Activated T-helper 1 cell treated with anti-CD3 and anti-CD28 coated beads, Interleukin-2, amount 50 U/mL, for 16 hours (primary cell): ENCODE measurements around the gene EML4.

ENCODE experiments used
- DNase-seq, 2 donors: peaks; one replicate each; pipeline ENCODE4 v3.0.0-alpha.2; 2020; ENCODE audit warnings: low read depth in 1 of 2, low spot score in 1 of 2

Gene EML4

DNA sequence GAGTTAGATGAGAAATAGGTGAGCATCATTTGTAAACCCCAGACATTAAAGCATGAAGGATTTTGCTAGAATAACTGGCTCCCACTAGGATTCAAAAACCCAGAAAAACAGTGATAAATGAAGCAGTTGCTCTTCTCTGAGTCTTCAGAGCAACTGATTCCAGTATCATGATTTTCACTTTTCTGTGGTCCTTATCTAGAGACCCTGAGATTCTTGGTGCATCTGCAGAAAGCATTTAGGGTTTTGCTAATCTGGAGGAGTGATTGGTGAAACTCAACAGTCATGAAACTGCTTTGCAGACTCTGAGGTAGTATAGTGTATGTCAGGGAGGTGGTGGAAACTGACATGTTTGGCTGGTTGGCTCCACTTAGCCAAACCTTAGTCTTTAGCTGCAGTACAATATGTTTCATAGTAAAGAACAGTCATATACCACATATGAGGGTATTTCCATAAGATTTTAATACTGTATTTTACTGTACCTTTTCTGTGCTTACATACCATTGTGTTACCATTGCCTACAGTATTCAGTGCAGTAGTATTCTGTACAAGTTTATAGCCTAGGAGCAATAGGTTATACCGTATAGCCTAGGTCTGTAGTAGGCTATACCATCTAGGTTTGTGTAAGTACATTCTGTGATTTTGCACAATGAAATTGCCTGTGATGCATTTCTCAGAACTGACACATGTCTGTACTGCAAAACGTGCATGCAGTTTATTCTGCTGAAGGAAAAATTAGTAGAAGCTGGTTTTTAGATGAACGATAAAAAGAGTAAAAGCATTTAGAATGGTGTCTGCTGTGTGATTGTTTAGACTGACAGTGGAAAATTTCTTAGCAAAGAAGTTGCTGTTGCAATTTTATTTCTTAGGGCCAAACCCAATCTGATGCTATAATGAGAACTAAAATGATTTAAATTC is 23.8 kb downstream of the EML4 start:
- no peak for DNase-seq

DNA sequence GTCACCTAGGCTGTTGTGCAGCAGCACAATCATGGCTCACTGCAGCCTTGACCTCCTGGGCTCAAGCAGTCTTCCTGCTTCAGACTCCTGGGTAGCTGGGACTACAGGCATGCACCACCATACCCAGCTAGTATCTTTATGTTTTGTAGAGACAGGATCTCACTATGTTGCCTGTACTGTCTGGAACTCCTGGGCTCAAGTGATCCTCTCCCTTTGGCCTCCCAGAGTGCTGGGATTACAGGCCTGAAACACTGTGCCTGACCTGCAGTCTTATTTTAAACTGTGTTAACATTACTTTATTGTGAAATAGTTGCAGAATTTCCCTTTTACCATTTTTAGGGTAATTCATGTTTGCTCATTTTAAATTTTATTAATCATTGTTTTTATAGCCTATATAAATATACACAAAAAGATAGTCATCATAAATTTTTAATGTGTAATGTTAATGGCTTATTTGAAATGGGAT is 24.6 kb downstream of the EML4 start:
- DNase-seq, result no peak

DNA sequence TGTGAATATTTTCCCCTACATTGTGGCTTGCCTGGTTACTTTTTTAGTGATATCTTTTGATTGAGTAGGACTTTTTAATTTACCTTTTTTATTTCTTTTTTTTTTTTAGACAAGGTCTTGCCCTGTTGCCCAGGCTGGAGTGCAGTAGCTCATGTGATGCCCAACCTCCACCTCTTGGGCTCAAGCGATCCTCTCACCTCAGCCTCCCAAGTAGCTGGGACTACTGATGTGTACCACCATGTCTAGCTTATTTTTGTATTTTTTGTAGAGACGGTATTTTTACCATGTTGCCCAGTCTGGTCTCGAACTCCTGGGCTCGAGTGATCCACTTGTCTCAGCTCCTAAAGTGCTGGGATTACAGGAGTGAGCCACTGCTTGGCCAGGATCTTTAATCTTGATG is 25.3 kb downstream of the EML4 start:
- no peak for DNase-seq

DNA sequence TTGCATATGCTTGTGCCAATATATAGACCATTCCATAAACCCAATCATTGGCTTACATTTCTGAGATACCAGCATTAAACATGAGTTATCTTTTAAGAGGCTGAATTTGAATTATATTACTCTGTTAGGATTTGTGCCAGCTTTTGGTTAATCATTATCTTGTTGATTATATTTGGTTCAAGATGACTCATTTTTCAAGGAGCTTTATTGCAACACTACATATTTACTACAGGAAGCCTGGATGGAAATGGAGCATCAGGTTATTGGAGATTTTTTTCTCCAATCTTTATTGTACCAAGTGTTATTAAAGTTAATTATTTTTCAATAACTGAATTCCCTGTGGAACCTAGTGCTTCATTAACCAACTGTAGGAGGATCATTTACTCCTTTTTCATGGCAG is 26.4 kb downstream of the EML4 start:
- DNase-seq, result no peak

DNA sequence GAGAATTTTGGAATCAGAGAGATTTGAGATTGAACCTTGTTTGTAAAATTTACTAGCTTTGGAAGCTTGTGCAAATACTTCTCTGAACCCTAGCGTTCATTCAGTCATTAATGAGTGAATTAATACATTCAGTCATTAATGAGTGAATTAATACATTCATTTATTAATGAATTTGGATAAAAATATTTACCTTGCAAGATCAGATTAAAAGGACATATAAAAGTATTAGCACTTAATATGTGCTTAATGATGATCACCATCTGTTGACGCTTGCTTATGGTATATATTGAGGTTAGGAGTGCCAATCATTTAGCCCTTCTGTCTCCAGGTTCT is 26.9 kb downstream of the EML4 start:
- no peak for DNase-seq

DNA sequence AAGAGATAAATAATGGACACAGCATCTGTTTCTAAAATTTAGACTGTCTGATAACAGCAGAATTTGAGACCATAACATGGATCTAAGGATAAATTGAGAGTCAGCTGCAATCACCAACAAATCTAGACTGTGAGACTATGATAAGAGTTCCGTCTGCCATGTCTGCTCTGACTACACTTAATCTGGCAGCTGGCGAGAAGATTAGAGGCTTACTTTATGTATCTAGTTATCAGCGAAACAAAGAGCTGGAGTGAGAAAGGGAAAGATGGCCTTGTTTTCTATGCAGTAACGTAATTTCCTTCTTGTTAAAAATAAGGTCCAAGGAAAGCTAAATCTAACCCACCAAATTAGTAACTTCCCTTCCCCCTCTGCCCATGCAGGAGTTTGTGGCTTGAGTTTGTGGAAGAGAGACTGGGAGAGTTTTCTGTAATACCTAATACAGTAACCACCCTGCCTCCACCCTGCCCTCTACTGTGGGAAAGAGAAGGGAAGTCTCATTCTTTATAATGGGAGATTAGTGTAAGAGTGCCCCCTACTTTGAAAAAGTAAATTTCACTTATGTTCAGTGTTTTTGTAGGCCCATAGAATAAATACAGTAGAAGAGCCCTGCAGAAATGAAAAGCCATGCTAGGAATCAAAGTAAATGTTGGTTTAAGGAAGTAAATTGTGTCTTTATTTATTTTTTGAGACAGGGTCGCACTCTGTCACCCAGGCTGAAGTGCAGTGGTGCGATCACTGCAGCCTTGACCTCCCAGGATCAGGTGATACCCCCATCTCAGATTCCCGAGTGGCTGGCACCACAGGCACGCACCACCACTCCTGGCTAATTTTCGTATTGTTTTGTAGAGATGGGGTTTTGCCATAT is 27.5 kb downstream of the EML4 start:
- no peak for DNase-seq

DNA sequence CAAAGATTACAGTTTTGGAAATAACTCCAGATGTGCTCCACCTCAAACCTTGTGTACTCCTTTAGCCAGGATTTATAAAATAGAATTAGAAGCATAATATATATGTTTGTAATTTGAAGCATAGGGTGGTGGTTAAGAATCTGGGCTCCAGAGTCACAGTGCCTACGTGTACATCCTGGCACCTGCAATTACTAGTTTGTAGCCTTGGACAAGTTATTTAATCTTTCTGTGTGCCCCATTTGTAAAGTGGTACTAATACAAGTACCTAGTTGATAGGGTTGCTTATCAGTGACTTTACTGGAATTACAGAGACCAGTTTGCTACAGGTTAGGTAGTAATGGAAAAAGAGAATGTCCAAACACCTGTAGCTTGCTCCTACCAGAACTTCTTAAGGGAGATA is 28.6 kb downstream of the EML4 start:
- DNase-seq, result no peak

DNA sequence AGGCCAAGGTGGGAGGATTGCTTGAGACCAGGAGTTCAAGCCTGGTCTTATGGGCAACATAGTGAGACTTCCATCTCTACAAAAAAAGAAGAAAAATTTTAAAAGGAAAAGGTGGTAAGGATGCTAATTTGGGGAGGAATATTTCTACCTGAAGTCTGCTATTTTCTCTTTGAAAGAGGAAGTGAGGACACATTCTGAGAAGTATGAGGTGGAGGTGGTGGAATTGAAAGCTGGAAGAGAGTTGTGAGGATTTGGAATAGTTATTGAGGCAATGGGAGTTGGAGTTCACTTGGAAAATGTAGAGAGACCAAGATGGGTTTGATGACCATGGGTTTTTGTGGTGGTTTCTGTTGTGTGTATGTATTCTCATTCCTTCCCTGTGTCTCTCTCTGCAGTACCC is 29.3 kb downstream of the EML4 start:
- no peak for DNase-seq

DNA sequence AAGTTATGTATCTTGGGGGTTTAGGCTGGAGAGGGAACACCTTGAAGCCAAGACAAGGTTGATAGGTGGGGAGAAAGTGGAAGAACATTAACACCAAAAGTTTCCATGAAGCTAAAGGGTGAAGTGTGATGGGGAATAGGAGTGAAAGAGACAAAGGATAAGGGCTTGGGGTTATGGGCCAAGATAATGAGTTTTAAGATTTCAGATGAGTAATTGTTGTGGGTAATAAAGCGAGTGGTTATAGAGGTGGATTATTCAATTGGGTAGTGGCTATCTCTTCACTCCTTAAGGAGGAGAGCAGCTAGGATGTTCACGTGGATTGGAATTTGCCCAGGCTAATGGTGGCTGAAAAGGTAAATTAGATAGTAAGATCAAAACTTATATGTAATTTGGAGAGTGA is 29.8 kb downstream of the EML4 start:
- no peak for DNase-seq

DNA sequence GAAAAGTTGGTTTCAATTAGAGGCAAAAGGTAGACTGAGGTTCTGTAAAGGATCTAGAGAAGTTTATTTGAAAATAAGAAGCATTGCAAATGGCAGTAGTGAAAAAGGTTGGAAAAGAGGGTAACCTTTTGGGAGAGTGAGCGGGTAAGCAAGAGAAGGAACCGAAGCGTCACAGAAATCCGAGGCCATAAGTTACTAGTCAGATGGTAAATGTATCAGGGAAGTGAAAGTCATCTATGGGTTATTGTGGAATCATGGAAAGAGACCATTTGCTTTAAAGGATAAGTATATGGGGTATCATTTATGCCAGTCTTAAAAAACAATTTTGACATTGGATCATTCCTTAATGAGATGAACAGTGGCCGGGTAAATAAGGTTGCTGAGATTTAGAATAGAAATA is 30.5 kb downstream of the EML4 start:
- DNase-seq, result no peak

DNA sequence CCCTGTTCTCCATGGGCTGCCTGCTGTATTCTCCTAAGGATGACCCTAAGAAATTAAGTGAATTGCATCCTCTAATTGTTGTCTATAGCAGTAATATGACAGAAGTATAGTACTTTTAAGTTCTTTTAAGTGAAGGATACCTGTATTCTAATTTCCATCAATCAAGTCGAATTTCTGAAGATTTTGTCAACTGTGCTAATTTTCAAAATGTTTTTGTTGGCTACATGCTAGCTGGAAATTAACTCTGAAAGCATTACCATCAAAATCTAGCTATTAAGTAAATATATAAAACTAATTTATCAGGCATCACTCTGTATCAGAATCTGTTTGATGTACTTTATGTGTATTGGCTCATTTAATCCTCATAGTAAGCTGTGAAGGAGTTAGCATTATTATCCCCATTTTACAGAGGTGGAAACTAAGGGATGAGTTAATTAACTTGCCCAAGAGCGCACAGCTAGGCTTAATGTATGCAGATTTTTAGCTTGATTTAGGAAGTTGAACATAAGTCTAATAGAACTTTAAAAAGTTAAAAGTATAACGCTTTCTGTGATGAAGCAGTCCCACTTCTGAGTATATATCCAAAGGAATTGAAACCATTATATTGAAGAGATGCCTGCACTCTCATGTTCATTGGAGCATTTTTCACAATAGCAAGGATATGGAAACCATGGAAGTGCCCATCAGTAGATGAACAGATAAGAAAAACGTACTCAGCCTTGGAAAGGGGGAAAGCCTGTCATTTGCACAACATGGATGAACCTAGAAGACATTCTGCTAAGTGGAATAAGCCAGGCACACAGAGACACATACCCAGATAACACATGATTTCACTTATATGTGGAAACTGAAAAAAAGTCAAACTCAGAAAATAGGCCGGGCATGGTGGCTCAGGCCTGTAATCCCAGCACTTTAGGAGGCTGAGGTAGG is 32.0 kb downstream of the EML4 start:
- no peak for DNase-seq

DNA sequence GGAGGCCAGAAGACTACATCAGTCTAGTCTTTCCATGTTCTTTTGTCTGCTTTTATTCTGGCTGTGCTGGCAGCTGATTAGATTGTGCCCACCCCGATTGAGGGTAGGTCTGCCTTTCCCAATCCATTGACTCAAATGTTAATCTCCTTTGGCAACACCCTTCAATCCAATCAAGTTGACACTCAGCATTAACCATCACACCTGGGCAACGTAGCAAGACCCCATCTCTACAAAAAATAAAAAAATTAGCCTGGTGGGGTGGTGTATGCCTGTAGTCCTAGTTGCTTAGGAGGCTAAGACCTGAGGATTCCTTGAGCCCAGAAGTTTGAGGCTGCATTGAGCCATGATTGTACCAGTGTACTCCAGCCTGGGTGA is 33.5 kb downstream of the EML4 start:
- no peak for DNase-seq

DNA sequence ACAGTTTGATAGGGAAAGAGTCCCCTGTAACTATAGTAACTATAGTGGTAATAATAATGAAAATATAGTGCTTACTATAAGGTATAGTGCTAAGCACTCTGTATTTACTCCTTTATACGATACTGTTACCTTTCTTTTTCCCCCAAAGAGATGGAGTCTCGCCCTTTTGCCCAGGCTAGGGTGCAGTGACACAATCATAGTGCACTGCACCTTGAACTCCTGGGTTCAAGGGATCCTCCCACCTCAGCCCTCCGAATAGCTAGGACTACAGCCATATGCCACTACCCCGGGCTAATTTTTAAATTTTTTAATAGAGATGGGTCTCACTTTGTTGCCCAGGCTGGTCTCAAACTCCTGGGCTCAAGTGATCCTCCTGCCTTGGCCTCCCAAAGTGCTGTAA is 34.6 kb downstream of the EML4 start:
- no peak for DNase-seq

DNA sequence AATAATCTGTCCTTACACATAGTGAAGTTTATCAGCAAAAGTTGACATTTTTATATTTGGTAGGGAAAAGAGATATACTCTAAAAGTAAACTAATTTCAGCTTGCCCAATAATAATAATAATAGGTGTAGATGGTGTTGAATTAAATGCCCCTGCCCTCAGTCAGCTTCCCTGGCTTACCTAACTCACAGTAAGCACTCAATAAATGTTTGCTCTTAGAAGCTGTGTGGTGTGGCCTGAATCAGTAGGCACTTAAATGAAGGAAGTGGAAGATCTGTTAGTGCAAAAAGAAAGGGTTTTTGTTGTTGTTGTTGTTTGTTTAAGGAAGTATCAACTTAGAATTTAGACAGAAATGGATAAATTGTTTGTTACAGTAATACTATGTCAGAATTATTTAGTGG is 36.2 kb downstream of the EML4 start:
- no peak for DNase-seq

DNA sequence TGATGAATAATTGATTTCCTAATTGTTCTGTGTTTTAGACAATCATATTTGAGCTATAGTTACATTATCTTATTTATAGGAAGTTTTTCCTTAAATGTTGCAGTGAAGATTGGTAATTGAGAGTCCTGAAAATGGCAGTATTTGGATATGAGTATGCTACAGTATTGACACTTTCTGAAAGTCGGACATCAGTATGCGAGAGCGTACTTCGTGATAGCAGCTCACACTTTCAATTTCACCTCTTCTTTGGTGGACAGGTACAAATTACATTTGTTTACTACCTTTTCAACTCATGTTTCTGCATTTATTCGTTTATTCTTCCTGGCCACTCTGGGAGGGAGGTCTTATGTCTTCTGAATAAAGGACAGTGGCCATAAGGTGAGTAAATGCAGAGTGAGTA is 38.7 kb downstream of the EML4 start:
- no peak for DNase-seq

DNA sequence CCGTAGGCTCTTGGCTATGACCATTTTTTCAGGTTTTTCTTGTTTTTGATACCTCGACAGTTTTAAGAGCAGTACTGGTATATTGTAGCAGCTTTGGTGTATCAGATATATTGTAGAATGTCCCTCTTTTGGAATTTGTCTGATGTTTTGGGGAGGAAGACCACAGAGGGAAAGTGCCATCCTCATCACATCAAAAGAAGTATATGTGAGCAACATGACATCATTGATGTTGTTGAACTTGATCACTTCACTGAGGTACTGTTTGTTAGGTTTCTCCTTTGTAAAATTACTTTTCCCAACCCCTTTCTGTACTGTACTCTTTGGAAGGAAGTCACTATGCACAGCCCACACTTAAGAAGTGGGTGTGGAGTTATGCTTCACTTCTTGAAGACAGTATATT is 41.0 kb downstream of the EML4 start:
- no peak for DNase-seq

DNA sequence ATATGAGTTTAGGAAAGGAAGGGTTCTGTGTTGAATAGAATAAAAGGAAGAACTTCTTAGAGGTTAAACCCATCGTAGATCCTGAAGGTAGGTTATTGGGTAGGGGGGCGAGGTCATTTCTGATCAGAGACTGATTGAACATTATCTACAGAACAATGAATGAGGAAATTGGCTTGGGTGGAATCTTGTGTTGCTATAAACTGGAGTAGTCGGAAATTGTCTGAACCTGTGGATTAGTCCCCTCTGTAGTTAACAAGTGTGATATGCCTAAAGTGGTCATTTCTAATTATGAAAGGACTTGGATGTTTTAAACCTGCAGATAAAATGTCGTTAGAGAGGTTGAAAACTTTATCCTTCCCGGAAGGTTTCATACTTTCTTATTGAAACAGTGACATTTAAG is 42.1 kb downstream of the EML4 start:
- DNase-seq, result no peak

DNA sequence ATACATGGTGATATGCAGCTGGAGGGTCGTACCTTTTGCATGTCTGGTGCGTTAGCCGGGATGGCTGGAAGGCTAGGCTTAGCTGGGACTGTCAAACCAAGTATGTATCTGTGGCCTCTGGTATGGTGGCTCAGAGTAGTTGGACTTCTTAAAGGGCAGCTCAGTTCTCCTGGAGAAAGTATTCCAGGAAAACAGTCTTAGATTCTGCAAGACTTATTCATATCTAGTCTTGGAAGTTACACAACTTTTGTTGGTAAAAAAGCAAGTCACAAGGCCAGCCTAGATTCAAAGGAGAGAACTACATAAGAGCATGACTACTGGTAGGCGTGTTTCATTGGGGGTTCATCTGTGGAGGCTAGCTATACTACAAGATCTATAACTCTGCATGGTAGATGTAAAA is 45.5 kb downstream of the EML4 start:
- no peak for DNase-seq

DNA sequence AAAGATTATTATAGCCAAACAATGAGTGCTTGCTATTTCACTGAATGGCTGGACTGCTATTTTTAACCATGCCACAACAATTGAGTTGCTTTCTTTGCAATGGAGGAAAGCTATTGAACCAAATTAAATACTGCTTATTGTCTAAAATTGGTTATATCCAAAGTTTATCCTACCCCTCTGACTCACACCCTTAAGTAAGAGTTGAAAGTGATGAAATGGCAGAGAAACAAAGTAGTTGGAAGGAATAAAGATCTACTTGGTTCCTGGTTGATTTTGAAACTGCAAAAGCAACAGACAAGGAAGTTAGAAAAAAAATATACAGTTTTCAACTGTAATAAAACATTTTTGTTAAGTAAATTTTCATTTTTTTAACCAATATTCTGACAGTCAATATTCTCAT is 47.5 kb downstream of the EML4 start:
- no peak for DNase-seq

DNA sequence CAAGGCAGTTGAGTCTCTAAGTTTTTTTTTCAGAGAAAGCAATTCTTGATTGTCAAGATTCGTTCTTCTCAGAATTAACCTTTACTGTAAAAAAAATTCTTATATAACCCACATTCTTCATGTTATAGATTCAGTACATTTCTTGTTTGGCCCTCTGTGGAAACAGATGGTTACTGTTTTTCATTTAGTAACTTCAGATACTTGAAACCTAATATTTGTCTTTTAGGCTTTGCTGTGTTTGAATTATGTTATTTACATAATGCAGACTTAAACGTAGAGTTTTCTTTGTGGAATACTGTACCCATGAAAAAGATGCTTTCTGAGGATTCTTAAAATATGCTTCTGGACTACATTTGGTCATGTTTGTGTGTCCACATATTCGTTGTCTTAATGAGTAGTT is 48.2 kb downstream of the EML4 start:
- no peak for DNase-seq

DNA sequence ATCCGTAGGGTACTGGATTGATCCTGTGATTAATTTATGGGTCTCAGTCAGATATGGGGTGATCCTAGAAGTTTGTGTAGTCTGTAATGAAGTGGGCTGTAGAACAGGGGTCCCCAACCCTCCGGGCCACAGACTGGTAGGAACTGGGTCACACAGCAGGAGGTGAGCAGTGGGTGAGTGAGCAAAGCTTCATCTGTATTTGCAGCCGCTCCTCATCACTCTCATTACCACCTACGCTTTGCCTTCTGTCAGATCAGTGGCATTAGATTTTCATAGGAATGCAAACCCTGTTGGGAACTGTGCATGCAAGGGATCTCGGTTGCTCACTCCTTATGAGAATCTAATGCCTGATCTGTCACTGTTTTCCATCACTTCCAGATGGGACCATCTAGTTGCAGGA is 48.8 kb downstream of the EML4 start:
- no peak for DNase-seq
